A549 (cell line): ENCODE data around the gene NTF3. TPM values are rescaled to one million over a fixed set of nuclear protein-coding genes. Genes with fewer than 3 reads are reported as not detected.

Experiments
- ATAC-seq, 2 experiments: fragments of 200-7000 bp in 1 of 2; fragments of >200 bp in 1 of 2; cut with Nextera tagmentation in 1 of 2; cut with Tn5 transposase in 1 of 2; 3 replicates each; pipeline versions ENCODE4 v1.8.0 to v1.9.1; 2018 to 2020; ENCODE audit warnings: mild to moderate bottlenecking in 1 of 2, moderate library complexity in 1 of 2
- CTCF ChIA-PET: fragments of 300-600 bp; sonication (Branson Sonifier 250); formaldehyde crosslinking; extraction: SDS; loops from one replicate; lab custom pipeline; 2021; ENCODE audit warnings: antibody characterized with exemption, inconsistent platforms; lab: Yijun Ruan, JAX
- POLR2A ChIA-PET: fragments of 350-600 bp; formaldehyde crosslinking; extraction: SDS; loops from one replicate; lab custom pipeline; 2021; ENCODE audit warnings: antibody characterized with exemption, inconsistent platforms; lab: Yijun Ruan, JAX
- DNase-seq, 2 experiments: peaks; one replicate each; pipeline versions ENCODE4 v3.0.0 to v3.0.0-alpha.2; 2011 to 2016; ENCODE audit warnings: low read depth in 1 of 2, low spot score in 1 of 2
- FAIRE-seq: peaks from 2 replicates; lab custom pipeline; 2011; peaks lifted over from hg19 to GRCh38; lab: Jason Lieb, UNC
- H3K27ac ChIP-seq, 2 experiments: fragments of >200 bp; sonication (Bioruptor Twin); formaldehyde crosslinking; 3 replicates each; pipeline ENCODE4 v1.5.1; 2016 to 2017
- H3K4me1 ChIP-seq: fragments of >200 bp; sonication (Bioruptor Twin); formaldehyde crosslinking; 3 replicates; pipeline ENCODE4 v1.6.1; 2016
- H3K4me2 ChIP-seq: fragments of >200 bp; sonication (Bioruptor Twin); formaldehyde crosslinking; 3 replicates; pipeline ENCODE4 v1.6.1; 2016
- H3K4me3 ChIP-seq: fragments of >200 bp; sonication (Bioruptor Twin); formaldehyde crosslinking; 3 replicates; pipeline ENCODE4 v1.5.1; 2016
- H3K9me3 ChIP-seq: fragments of >200 bp; sonication (Bioruptor Twin); formaldehyde crosslinking; 3 replicates; pipeline ENCODE4 v1.6.1; 2016
- CBX8 ChIP-seq: fragments of 200-600 bp; sonication (generic); IDR thresholded peaks from 2 replicates; pipeline ENCODE4 v1.6.1; 2016
- CEBPB ChIP-seq, 2 experiments: fragments of >200 bp in 1 of 2; sonication (Bioruptor Twin) in 1 of 2; formaldehyde crosslinking in 1 of 2; IDR thresholded peaks; 2 replicates each; pipeline ENCODE4 v1.6.1; 2012 to 2016
- CHD2 ChIP-seq: fragments of 150-350 bp; IDR thresholded peaks from 2 replicates; pipeline ENCODE4 v1.6.1; 2014; ENCODE audit warnings: low read length; ENCODE audit not compliant: partially characterized antibody
- CHD4 ChIP-seq: fragments of 200-600 bp; sonication (generic); IDR thresholded peaks from 2 replicates; pipeline ENCODE4 v1.6.1; 2016; ENCODE audit warnings: antibody characterized with exemption, mild to moderate bottlenecking, borderline replicate concordance
- FOSB ChIP-seq: fragments of 250-450 bp; sonication (Bioruptor Pico); IDR thresholded peaks from 2 replicates; pipeline ENCODE4 v1.5.0; 2020; ENCODE audit warnings: mild to moderate bottlenecking, moderate library complexity
- FOXS1 ChIP-seq: fragments of 250-450 bp; sonication (Bioruptor Pico); IDR thresholded peaks from 2 replicates; pipeline ENCODE4 v1.5.0; 2020; ENCODE audit warnings: mild to moderate bottlenecking, moderate library complexity
- HDAC2 ChIP-seq: fragments of 200-600 bp; sonication (generic); IDR thresholded peaks from 2 replicates; pipeline ENCODE4 v1.6.1; 2016
- HEYL ChIP-seq: fragments of 250-450 bp; sonication (Bioruptor Pico); IDR thresholded peaks from 2 replicates; pipeline ENCODE4 v1.8.0; 2021; ENCODE audit warnings: mild to moderate bottlenecking, moderate library complexity
- HOXA7 ChIP-seq: fragments of 250-450 bp; sonication (Bioruptor Pico); IDR thresholded peaks from 2 replicates; pipeline ENCODE4 v1.5.0; 2020; ENCODE audit warnings: mild to moderate bottlenecking, moderate library complexity
- HOXB13 ChIP-seq: fragments of 250-450 bp; sonication (Bioruptor Pico); IDR thresholded peaks from 2 replicates; pipeline ENCODE4 v1.5.0; 2020; ENCODE audit warnings: low read depth, mild to moderate bottlenecking, moderate library complexity
- HOXB5 ChIP-seq: fragments of 250-450 bp; sonication (Bioruptor Pico); IDR thresholded peaks from 2 replicates; pipeline ENCODE4 v1.5.0; 2020; ENCODE audit warnings: mild to moderate bottlenecking, moderate library complexity
- KDM1A ChIP-seq: fragments of 200-600 bp; sonication (generic); IDR thresholded peaks from 2 replicates; pipeline ENCODE4 v1.6.1; 2016; ENCODE audit warnings: low read depth, mild to moderate bottlenecking
- MAFK ChIP-seq: fragments of 450-650 bp; IDR thresholded peaks from 2 replicates; pipeline ENCODE4 v1.6.1; 2014; ENCODE audit not compliant: partially characterized antibody
- MAZ ChIP-seq: fragments of 150-350 bp; IDR thresholded peaks from 2 replicates; pipeline ENCODE4 v1.6.1; 2014; ENCODE audit warnings: antibody characterized with exemption, low read depth, low read length, borderline replicate concordance
- NPAS2 ChIP-seq: fragments of 250-450 bp; sonication (Bioruptor Pico); IDR thresholded peaks from 2 replicates; pipeline ENCODE4 v1.8.0; 2022; ENCODE audit warnings: mild to moderate bottlenecking, moderate library complexity, borderline replicate concordance
- NR3C1 ChIP-seq: fragments of >200 bp; sonication (Bioruptor Twin); formaldehyde crosslinking; IDR thresholded peaks from 3 replicates; pipeline ENCODE4 v1.6.1; 2017
- POLR2AphosphoS2 ChIP-seq: conservative IDR thresholded peaks from 2 replicates; pipeline ENCODE4 v1.6.1; 2012; ENCODE audit warnings: low read length, improper control_type of control experiment, inconsistent platforms
- RNF2 ChIP-seq: fragments of 200-600 bp; sonication (generic); IDR thresholded peaks from 2 replicates; pipeline ENCODE4 v1.6.1; 2016; ENCODE audit warnings: low read depth, mild to moderate bottlenecking, antibody characterized with exemption, moderate library complexity, borderline replicate concordance
- SMC3 ChIP-seq: fragments of >200 bp; sonication (Bioruptor Twin); formaldehyde crosslinking; IDR thresholded peaks from 3 replicates; pipeline ENCODE4 v1.6.1; 2018; ENCODE audit warnings: inconsistent platforms
- SREBF2 ChIP-seq: fragments of 450-650 bp; IDR thresholded peaks from 2 replicates; pipeline ENCODE4 v1.6.1; 2014; ENCODE audit warnings: mild to moderate bottlenecking, moderate library complexity
- TFCP2L1 ChIP-seq: fragments of 250-450 bp; sonication (Bioruptor Pico); IDR thresholded peaks from 2 replicates; pipeline ENCODE4 v1.5.0; 2021; ENCODE audit warnings: mild to moderate bottlenecking
- ZNF302 ChIP-seq: fragments of 250-450 bp; sonication (Bioruptor Pico); IDR thresholded peaks from 2 replicates; pipeline ENCODE4 v1.9.0; 2021; ENCODE audit warnings: inconsistent platforms, mild to moderate bottlenecking, moderate library complexity
- WGBS: methylation state at CpG from one replicate; pipeline ENCODE4 v1.1.6; 2017; ENCODE audit errors: missing lambda C conversion rate; 5-methylcytosine and 5-hydroxymethylcytosine counted together
- polyA plus RNA-seq, 4 experiments: library from polyadenylated mRNA; depleted of rRNA in 3 of 4; stranded (reverse); fragments of >200 nt; fragmentation: RNase III in 1 of 4; extraction: RNeasy Plus Mini Kit Qiagen cat#74134 plus additional on column Dnase treatment in 1 of 4; gene quantifications; 2 replicates in 3 of 4; 3 replicates in 1 of 4; pipeline ENCODE4 v1.2.3, GENCODE V29; 2011 to 2017
- TF ChIP-seq, protein P1 (sequence below): fragments of 450-650 bp; IDR thresholded peaks from 2 replicates; pipeline ENCODE4 v1.6.1; 2014; ENCODE audit warnings: antibody characterized with exemption
- TF ChIP-seq, protein P2 (sequence below): fragments of >200 bp; sonication (Bioruptor Twin); formaldehyde crosslinking; IDR thresholded peaks from 2 replicates; pipeline ENCODE4 v1.6.1; 2016
- TF ChIP-seq, protein P3 (sequence below): fragments of 250-450 bp; sonication (Bioruptor Pico); IDR thresholded peaks from 2 replicates; pipeline ENCODE4 v1.5.0; 2021; ENCODE audit warnings: mild to moderate bottlenecking, moderate library complexity, borderline replicate concordance
- TF ChIP-seq, protein P4 (sequence below): fragments of 150-350 bp; IDR thresholded peaks from 2 replicates; pipeline ENCODE4 v1.6.1; 2014; ENCODE audit warnings: low read depth, mild to moderate bottlenecking, low read length

The NTF3 gene
- polyA plus RNA-seq, 2 of the 4 experiments (the other 2 are of a cell fraction) = not detected

DNA sequence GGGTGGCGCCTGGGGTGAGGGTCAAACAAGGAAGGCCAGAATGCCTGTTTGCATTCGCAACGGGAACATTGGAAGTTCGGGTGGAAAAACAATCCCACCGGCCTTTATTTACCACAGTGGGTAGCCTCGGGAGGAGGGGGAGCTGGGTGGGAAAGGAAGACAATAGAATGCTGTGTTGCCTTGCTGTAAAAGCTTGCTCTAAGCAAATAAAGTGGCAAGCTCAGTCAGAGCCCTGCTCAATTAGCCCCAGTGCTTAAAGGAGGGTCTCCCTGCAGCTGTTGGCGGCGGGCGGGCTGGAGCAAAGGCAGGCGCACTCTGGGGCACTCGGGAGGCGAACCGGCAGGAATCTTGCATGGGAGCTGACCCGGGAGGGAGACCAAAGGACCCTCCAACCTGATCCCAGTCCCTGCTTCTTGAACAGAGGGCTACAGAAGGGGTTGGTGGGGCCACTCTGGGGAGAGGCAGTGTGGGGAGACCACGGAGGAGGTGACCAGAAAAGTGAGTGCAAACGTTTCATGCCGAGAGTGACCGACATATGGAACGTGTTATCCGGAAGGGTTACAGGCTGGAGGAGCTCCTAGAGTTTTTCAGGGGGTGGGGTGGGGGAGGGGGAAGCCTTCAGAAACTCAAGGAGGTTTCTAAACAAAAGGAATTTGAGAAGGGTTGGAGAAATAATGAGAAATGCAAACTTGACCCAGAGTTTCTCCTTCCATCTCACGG, 48.5 kb downstream of the NTF3 start:
- FAIRE-seq (no peak), DNase-seq (no peak), ATAC-seq (no peak)
- ChIA-PET CTCF (interaction anchor here (0.6 to 1.1 kb wide), 2 partner anchors 132 to 596 kb away, joined by 3 to 4 read pairs; no protein-coding TSS in a partner anchor), POLR2A (no interaction called here)
- peaks cover 4% of the 10 kb centered on the region; the same call in 1 of the 3 replicates for H3K9me3 ChIP-seq
- H3K27ac ChIP-seq = no peak overlapping the region
- H3K4me2 ChIP-seq = no peak overlapping the region
- TF ChIP-seq, protein P1, sequence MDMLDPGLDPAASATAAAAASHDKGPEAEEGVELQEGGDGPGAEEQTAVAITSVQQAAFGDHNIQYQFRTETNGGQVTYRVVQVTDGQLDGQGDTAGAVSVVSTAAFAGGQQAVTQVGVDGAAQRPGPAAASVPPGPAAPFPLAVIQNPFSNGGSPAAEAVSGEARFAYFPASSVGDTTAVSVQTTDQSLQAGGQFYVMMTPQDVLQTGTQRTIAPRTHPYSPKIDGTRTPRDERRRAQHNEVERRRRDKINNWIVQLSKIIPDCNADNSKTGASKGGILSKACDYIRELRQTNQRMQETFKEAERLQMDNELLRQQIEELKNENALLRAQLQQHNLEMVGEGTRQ = no peak
- TF ChIP-seq KDM1A (no peak), CBX8 (no peak), ZNF302 (CRISPR knock-in tag) (no peak), HDAC2 (no peak), SREBF2 (no peak), HOXB13 (CRISPR knock-in tag) (no peak), RNF2 (no peak), CEBPB (IDR thresholded peaks at IDR 0.05) (no peak)
- TF ChIP-seq, all 56 proteins: peak for 0
- WGBS = 35% methylated on average over 19 of the region's 21 CpGs
- no peaks in the 10 kb centered on the region for H3K4me1 ChIP-seq
- H3K4me3 ChIP-seq = no peak overlapping the region

DNA sequence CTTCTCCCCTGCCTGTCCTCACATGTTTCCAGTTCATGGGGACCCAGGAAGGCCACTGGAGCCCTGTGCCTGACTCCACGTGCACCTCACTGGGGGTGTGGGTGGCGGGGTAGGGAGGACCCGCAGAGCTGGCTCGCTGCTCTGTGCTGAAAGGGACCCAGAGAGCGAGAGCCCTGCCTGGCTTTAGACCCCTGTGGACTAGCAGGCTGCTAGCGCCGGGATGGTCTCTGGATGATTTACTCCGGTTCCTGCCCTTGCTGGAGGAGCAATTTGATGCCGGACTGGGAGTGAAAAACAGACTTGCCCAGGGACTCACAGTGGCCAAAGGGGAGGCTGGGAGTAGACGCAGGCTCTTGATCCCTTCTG, 49.0 kb downstream of the NTF3 start:
- FAIRE-seq (no peak), ATAC-seq (no peak), DNase-seq (no peak)
- no peak for TF ChIP-seq HOXB5 (CRISPR knock-in tag)
- no peak for TF ChIP-seq NPAS2 (CRISPR knock-in tag)
- TF ChIP-seq HEYL (CRISPR knock-in tag) = no peak
- TF ChIP-seq FOXS1 = no peak
- no peak for TF ChIP-seq FOSB
- TF ChIP-seq CBX8 = no peak
- TF ChIP-seq, protein P2, sequence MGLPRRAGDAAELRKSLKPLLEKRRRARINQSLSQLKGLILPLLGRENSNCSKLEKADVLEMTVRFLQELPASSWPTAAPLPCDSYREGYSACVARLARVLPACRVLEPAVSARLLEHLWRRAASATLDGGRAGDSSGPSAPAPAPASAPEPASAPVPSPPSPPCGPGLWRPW = no peak
- no peak for TF ChIP-seq POLR2AphosphoS2
- TF ChIP-seq, protein P3, sequence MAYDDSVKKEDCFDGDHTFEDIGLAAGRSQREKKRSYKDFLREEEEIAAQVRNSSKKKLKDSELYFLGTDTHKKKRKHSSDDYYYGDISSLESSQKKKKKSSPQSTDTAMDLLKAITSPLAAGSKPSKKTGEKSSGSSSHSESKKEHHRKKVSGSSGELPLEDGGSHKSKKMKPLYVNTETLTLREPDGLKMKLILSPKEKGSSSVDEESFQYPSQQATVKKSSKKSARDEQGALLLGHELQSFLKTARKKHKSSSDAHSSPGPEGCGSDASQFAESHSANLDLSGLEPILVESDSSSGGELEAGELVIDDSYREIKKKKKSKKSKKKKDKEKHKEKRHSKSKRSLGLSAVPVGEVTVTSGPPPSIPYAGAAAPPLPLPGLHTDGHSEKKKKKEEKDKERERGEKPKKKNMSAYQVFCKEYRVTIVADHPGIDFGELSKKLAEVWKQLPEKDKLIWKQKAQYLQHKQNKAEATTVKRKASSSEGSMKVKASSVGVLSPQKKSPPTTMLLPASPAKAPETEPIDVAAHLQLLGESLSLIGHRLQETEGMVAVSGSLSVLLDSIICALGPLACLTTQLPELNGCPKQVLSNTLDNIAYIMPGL = no peak
- TF ChIP-seq MAFK = no peak
- TF ChIP-seq MAZ = no peak
- TF ChIP-seq HOXB13 (CRISPR knock-in tag) = no peak
- no peak for TF ChIP-seq NR3C1
- no peak for TF ChIP-seq CHD2
- no peak for TF ChIP-seq SMC3
- TF ChIP-seq CHD4 = no peak
- TF ChIP-seq ZNF302 (CRISPR knock-in tag) = no peak
- TF ChIP-seq, protein P4, sequence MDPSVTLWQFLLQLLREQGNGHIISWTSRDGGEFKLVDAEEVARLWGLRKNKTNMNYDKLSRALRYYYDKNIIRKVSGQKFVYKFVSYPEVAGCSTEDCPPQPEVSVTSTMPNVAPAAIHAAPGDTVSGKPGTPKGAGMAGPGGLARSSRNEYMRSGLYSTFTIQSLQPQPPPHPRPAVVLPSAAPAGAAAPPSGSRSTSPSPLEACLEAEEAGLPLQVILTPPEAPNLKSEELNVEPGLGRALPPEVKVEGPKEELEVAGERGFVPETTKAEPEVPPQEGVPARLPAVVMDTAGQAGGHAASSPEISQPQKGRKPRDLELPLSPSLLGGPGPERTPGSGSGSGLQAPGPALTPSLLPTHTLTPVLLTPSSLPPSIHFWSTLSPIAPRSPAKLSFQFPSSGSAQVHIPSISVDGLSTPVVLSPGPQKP = no peak
- TF ChIP-seq TFCP2L1 (CRISPR knock-in tag) = no peak
- TF ChIP-seq HOXA7 = no peak
- no peak overlapping the region for H3K4me3 ChIP-seq
- H3K4me2 ChIP-seq = no peak overlapping the region
- no peaks in the 10 kb centered on the region for H3K4me1 ChIP-seq
- 13% methylated on average over 10 of the region's 10 CpGs for WGBS
- peaks cover 4% of the 10 kb centered on the region; the same call in 1 of the 3 replicates for H3K9me3 ChIP-seq
- ChIA-PET POLR2A (no interaction called here), CTCF (interaction anchor here (0.6 to 1.1 kb wide), 2 partner anchors 133 to 597 kb away, joined by 3 to 4 read pairs; no protein-coding TSS in a partner anchor)
- H3K27ac ChIP-seq = no peak overlapping the region
